HepG2 (cell line): ENCODE data around the gene MIER2. TPM values are rescaled to one million over a fixed set of nuclear protein-coding genes. Genes with fewer than 3 reads are reported as not detected.
"Not testable (repeated sequence)": the region's sequence is repeated elsewhere in the genome, so short reads cannot be mapped to it uniquely, and the experiment has no call there.

Experiments
- ATAC-seq: fragments of 200-7000 bp; cut with Tn5 transposase; 3 replicates; pipeline ENCODE4 v1.9.1; 2020; ENCODE audit warnings: mild to moderate bottlenecking, moderate library complexity
- BruUV-seq: library from RNA; stranded (reverse); fragments of 400-500 nt; replicated peaks from 2 replicates; lab custom pipeline; 2021; lab: Mats Ljungman, UMichigan
- CTCF ChIA-PET: fragments of 300-600 bp; formaldehyde crosslinking; extraction: SDS; loops from one replicate; lab custom pipeline; 2021; ENCODE audit warnings: low total read pairs, inconsistent platforms, low intra/inter-chr PET ratio; lab: Yijun Ruan, JAX
- POLR2A ChIA-PET: fragments of 350-600 bp; sonication (Branson Sonifier 250); formaldehyde crosslinking; loops from one replicate; lab custom pipeline; 2020; ENCODE audit warnings: antibody characterized with exemption, inconsistent platforms; lab: Yijun Ruan, JAX
- DNase-seq: peaks from one replicate; pipeline ENCODE4 v3.0.0-alpha.2; 2015; ENCODE audit warnings: low spot score
- FAIRE-seq: peaks from 3 replicates; lab custom pipeline; 2011; peaks lifted over from hg19 to GRCh38; lab: Jason Lieb, UNC
- H2AFZ ChIP-seq: one replicate; pipeline ENCODE4 v1.6.1; 2011; ENCODE audit warnings: low read length, inconsistent platforms
- H3K27ac ChIP-seq: fragments of 300-600 bp; 3 replicates; pipeline ENCODE4 v1.8.0; 2011; ENCODE audit warnings: mixed run types, mild to moderate bottlenecking, mixed read lengths, low read length, inconsistent platforms; ENCODE audit not compliant: insufficient read depth; ENCODE audit errors: extremely low read length
- H3K27me3 ChIP-seq, 2 experiments: fragments of 200-600 bp in 1 of 2; 2 replicates in 1 of 2; 3 replicates in 1 of 2; pipeline versions ENCODE4 v1.6.0 to v1.8.0; 2011; ENCODE audit warnings: low read length in 2 of 2, mild to moderate bottlenecking in 2 of 2, moderate library complexity in 2 of 2, inconsistent platforms in 1 of 2; ENCODE audit not compliant: insufficient read depth in 2 of 2, control insufficient read depth in 1 of 2
- H3K36me3 ChIP-seq, 2 experiments: fragments of 200-600 bp in 1 of 2; replicated peaks in 1 of 2; 2 replicates in 1 of 2; 3 replicates in 1 of 2; pipeline versions ENCODE4 v1.5.1 to v1.8.0; 2011; ENCODE audit warnings: low read length in 2 of 2, inconsistent platforms in 1 of 2; ENCODE audit not compliant: insufficient read depth in 2 of 2, control insufficient read depth in 1 of 2
- H3K4me1 ChIP-seq: 2 replicates; pipeline ENCODE4 v1.5.1; 2012; ENCODE audit warnings: low read length, inconsistent platforms; ENCODE audit not compliant: insufficient read depth
- H3K4me2 ChIP-seq: 2 replicates; pipeline ENCODE4 v1.6.0; 2011; ENCODE audit warnings: low read depth, low read length, inconsistent platforms
- H3K4me3 ChIP-seq, 3 experiments: fragments of 200-600 bp in 1 of 3; sonication (generic), shearing (Covaris generic) in 1 of 3; replicated peaks in 1 of 3; 2 replicates each; pipeline ENCODE4 v1.5.1; 2011 to 2016; ENCODE audit warnings: low read length in 3 of 3, inconsistent platforms in 2 of 3, low read depth in 2 of 3, mild to moderate bottlenecking in 2 of 3, control low read depth in 1 of 3, mixed read lengths in 1 of 3; ENCODE audit not compliant: insufficient read depth in 1 of 3
- H3K79me2 ChIP-seq: one replicate; pipeline ENCODE4 v1.6.1; 2011; ENCODE audit warnings: low read length, inconsistent platforms; ENCODE audit not compliant: insufficient read depth
- H3K9ac ChIP-seq: 2 replicates; pipeline ENCODE4 v1.6.0; 2011; ENCODE audit warnings: mild to moderate bottlenecking, low read depth, low read length, inconsistent platforms; ENCODE audit not compliant: insufficient read depth
- H3K9me3 ChIP-seq: 2 replicates; pipeline ENCODE4 v1.5.1; 2012; ENCODE audit warnings: mild to moderate bottlenecking, low read length
- H4K20me1 ChIP-seq: 2 replicates; pipeline ENCODE4 v1.6.0; 2011; ENCODE audit warnings: inconsistent platforms, mild to moderate bottlenecking, low read length, moderate library complexity; ENCODE audit not compliant: insufficient read depth
- HDAC6 ChIP-seq: fragments of 200-600 bp; sonication (generic); IDR thresholded peaks from 2 replicates; pipeline ENCODE4 v1.7.0; 2017; ENCODE audit warnings: mild to moderate bottlenecking, antibody characterized with exemption, low read length, low read depth
- MXD4 ChIP-seq: IDR thresholded peaks from 2 replicates; pipeline ENCODE4 v1.6.1; 2016; ENCODE audit warnings: mild to moderate bottlenecking, missing biosample characterization, missing genetic modification reagents
- NFKB2 ChIP-seq: sonication (generic); formaldehyde crosslinking; IDR thresholded peaks from 2 replicates; pipeline ENCODE4 v1.4.0; 2020; ENCODE audit warnings: missing genetic modification reagents, borderline replicate concordance
- YEATS2 ChIP-seq: sonication (generic); formaldehyde crosslinking; IDR thresholded peaks from 2 replicates; pipeline ENCODE4 v1.4.0; 2020; ENCODE audit warnings: missing genetic modification reagents, borderline replicate concordance
- ZFP82 ChIP-seq: sonication (generic); formaldehyde crosslinking; IDR thresholded peaks from 2 replicates; pipeline ENCODE4 v1.5.1; 2020; ENCODE audit warnings: mild to moderate bottlenecking, missing genetic modification reagents, borderline replicate concordance
- ZNF205 ChIP-seq: IDR thresholded peaks from 2 replicates; pipeline ENCODE4 v1.6.1; 2018; ENCODE audit warnings: missing biosample characterization, missing genetic modification reagents
- WGBS: methylation state at CpG from one replicate; pipeline ENCODE4 v1.1.6; 2017; ENCODE audit warnings: low lambda C conversion rate; 5-methylcytosine and 5-hydroxymethylcytosine counted together
- in situ Hi-C: cut with HindIII; loops from 2 replicates; pipeline ENCODE4 v1.10.0; 2017; ENCODE audit warnings: low pct_unique_long_range_greater_than_20kb; ENCODE audit not compliant: extremely low pct_ligation_motif_present
- intact Hi-C: fragments of 100-400 bp; cut with micrococcal nuclease; formaldehyde crosslinking; loops from one replicate; pipeline ENCODE4 v1.10.0; 2022; ENCODE audit not compliant: unreplicated experiment
- polyA plus RNA-seq, 8 experiments: library from polyadenylated mRNA; depleted of rRNA in 3 of 8; stranded (reverse) in 7 of 8; unstranded in 1 of 8; fragments of >200 nt; fragmentation: Illumina TruSeq in 4 of 8; extraction: Trizol in 4 of 8; gene quantifications; 2 replicates each; pipeline versions ENCODE4 v1.2.1 to v1.2.3, GENCODE V29; 2011 to 2016; ENCODE audit warnings: low read depth in 4 of 8, missing spikeins in 1 of 8, mixed read lengths in 1 of 8; ENCODE audit not compliant: insufficient read depth in 1 of 8
- total RNA-seq, 5 experiments: library from RNA; depleted of rRNA; stranded (reverse); fragments of >200 nt; fragmentation: Illumina TruSeq; extraction: Trizol; gene quantifications; 2 replicates each; pipeline ENCODE4 v1.2.3, GENCODE V29; 2016; ENCODE audit warnings: low read depth in 1 of 5
- TF ChIP-seq, protein P1 (sequence below): IDR thresholded peaks from 2 replicates; pipeline ENCODE4 v1.6.1; 2016; ENCODE audit warnings: control low read depth

MIER2 gene
- total and polyA plus RNA-seq, 2 of the 13 experiments (the other 11 are each of a cell fraction or from before 2014, with no cell fraction given), result 9.6 to 25.7 TPM

DNA sequence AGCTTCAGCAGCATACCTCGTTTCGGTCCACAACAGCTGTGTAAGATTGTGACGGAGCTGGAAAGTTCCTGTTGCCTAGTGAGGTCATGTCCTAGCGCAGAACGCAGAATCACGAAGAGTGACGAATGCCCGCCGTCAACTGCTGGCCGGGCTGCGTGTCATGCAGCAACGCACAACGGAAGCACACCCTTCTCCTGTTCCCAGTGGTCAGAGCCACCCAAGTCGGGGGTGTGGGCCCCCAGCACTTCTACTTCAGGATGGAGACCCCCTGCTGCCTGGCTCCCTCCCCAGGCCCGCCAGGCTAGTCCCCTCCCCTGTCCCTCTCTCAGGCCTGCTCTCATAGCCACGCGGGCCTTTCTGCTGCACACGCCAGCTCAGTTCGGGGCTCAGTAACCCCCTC lies 38.4 kb upstream of the MIER2 start:
- Histone ChIP-seq H3K4me1 (no peaks in the 10 kb centered on the region), H3K4me2 (no peak overlapping the region), H3K27me3 (peaks cover 8 to 50% of the 10 kb centered on the region in 2 experiments), H4K20me1 (no peaks in the 10 kb centered on the region), H3K4me3 (no peak overlapping the region), H3K9ac (no peak overlapping the region), H3K27ac (no peak overlapping the region), H3K9me3 (no peaks in the 10 kb centered on the region), H3K36me3 (no peaks in the 10 kb centered on the region), H3K79me2 (no peaks in the 10 kb centered on the region), H2AFZ (no peak overlapping the region)
- TF ChIP-seq HDAC6 (no peak), NFKB2 (CRISPR knock-in tag) (no peak), ZFP82 (no peak), MXD4 (CRISPR knock-in tag) (no peak), YEATS2 (CRISPR knock-in tag) (no peak), ZNF205 (no peak)
- TF ChIP-seq, protein P1, sequence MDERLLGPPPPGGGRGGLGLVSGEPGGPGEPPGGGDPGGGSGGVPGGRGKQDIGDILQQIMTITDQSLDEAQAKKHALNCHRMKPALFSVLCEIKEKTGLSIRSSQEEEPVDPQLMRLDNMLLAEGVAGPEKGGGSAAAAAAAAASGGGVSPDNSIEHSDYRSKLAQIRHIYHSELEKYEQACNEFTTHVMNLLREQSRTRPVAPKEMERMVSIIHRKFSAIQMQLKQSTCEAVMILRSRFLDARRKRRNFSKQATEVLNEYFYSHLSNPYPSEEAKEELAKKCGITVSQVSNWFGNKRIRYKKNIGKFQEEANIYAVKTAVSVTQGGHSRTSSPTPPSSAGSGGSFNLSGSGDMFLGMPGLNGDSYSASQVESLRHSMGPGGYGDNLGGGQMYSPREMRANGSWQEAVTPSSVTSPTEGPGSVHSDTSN (CRISPR knock-in tag), result no peak
- in situ Hi-C loops, result loop anchor here (5.0 kb wide), 1 partner anchor 99 kb away; no protein-coding TSS in a partner anchor
- 60% methylated on average over 13 of the region's 19 CpGs for WGBS
- ChIA-PET CTCF (interaction anchor here (1.8 kb wide), 1 partner anchor 127 kb away, joined by 9 read pairs; no protein-coding TSS in a partner anchor), POLR2A (no interaction called here)
- intact Hi-C loops, result no loop called here
- DNase-seq, result no peak
- FAIRE-seq, result no peak
- no TSS peak for BruUV-seq
- no peak for ATAC-seq

GRCh38 chr19:382578-382977 lies 38.0 kb upstream of the MIER2 start:
- ATAC-seq, DNase-seq, H3K36me3 ChIP-seq, intact Hi-C loops, CTCF ChIA-PET, H3K4me2 ChIP-seq, H3K9ac ChIP-seq, FAIRE-seq, H3K9me3 ChIP-seq, H3K79me2 ChIP-seq, H3K4me1 ChIP-seq, BruUV-seq, H3K4me3 ChIP-seq, H2AFZ ChIP-seq, POLR2A ChIA-PET, H3K27ac ChIP-seq, H4K20me1 ChIP-seq: not testable (repeated sequence)
- 20% methylated on average over 9 of the region's 9 CpGs for WGBS
- in situ Hi-C loops, result loop anchor here (5.0 kb wide), 1 partner anchor 100 kb away; no protein-coding TSS in a partner anchor
- H3K27me3 ChIP-seq, result peaks cover 9 to 51% of the 10 kb centered on the region in 2 experiments

DNA sequence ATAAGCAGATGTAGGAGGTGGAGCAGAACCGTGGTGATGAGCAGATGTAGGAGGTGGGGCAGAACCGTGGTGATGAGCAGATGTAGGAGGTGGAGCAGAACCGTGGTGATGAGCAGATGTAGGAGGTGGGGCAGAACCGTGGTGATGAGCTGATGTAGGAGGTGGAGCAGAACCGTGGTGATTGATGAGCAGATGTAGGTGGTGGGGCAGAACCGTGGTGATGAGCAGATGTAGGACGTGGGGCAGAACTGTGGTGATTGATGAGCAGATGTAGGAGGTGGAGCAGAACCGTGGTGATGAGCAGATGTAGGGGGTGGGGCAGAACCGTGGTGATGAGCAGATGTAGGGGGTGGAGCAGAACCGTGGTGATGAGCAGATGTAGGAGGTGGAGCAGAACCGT lies 37.3 kb upstream of the MIER2 start:
- H3K4me1 ChIP-seq, H3K4me3 ChIP-seq, H3K9me3 ChIP-seq, ATAC-seq, FAIRE-seq, CTCF ChIA-PET, H3K36me3 ChIP-seq, H3K27ac ChIP-seq, H3K4me2 ChIP-seq, intact Hi-C loops, H3K9ac ChIP-seq, H3K79me2 ChIP-seq, BruUV-seq, POLR2A ChIA-PET, DNase-seq, H2AFZ ChIP-seq, H4K20me1 ChIP-seq: not testable (repeated sequence)
- WGBS, result 2% methylated on average over 11 of the region's 11 CpGs
- in situ Hi-C loops, result loop anchor here (5.0 kb wide), 1 partner anchor 100 kb away; no protein-coding TSS in a partner anchor
- peaks cover 9 to 49% of the 10 kb centered on the region in 2 experiments for H3K27me3 ChIP-seq
